Kidney (tissue), 14 donors: ENCODE results near the gene AEBP1. TPM values are rescaled to one million over a fixed set of nuclear protein-coding genes. Genes with fewer than 3 reads are reported as not detected.
A peak's percentile ranks its signal among the peaks of the same experiment; 100 is the strongest.

Experiments used
- DNase-seq, 5 donors: peaks; one replicate each; pipeline ENCODE4 v3.0.0-alpha.2; 2013 to 2020
- FAIRE-seq: peaks from 2 replicates; lab custom pipeline; 2012; peaks lifted over from hg19 to GRCh38; lab: Jason Lieb, UNC
- H3K27ac ChIP-seq, 2 donors: one replicate each; pipeline ENCODE4 v1.7.0; 2013; ENCODE audit warnings: low read depth in 2 of 2, low read length in 2 of 2, inconsistent platforms in 1 of 2
- H3K27me3 ChIP-seq: one replicate; pipeline ENCODE4 v1.7.1; 2013; ENCODE audit warnings: low read length, inconsistent platforms; ENCODE audit not compliant: control insufficient read depth, insufficient read depth
- H3K36me3 ChIP-seq, 3 donors: one replicate each; pipeline versions ENCODE4 v1.7.0 to v1.7.1; 2013; ENCODE audit warnings: low read length in 3 of 3, control low read depth in 1 of 3, inconsistent platforms in 1 of 3; ENCODE audit not compliant: insufficient read depth in 3 of 3, control insufficient read depth in 2 of 3
- H3K4me1 ChIP-seq, 3 donors: one replicate each; pipeline versions ENCODE4 v1.7.0 to v1.7.1; 2013; ENCODE audit warnings: low read length in 3 of 3, inconsistent platforms in 1 of 3, low read depth in 1 of 3; ENCODE audit not compliant: control insufficient read depth in 2 of 3, insufficient read depth in 2 of 3
- H3K4me3 ChIP-seq, 3 donors: one replicate each; pipeline versions ENCODE4 v1.7.0 to v1.8.1; 2013; ENCODE audit warnings: low read length in 3 of 3, control low read depth in 1 of 3, inconsistent platforms in 1 of 3
- H3K9ac ChIP-seq, 3 donors: one replicate each; pipeline versions ENCODE4 v1.7.0 to v1.7.1; 2013; ENCODE audit warnings: low read length in 3 of 3, control low read depth in 1 of 3, inconsistent platforms in 1 of 3
- H3K9me3 ChIP-seq, 3 donors: one replicate each; pipeline versions ENCODE4 v1.7.0 to v1.7.1; 2013; ENCODE audit warnings: low read length in 3 of 3, control low read depth in 1 of 3, inconsistent platforms in 1 of 3; ENCODE audit not compliant: control insufficient read depth in 2 of 3, insufficient read depth in 1 of 3
- intact Hi-C: fragments of 100-400 bp; cut with DNase I; formaldehyde crosslinking; loops from one replicate; pipeline ENCODE4 v1.11.1; 2022
- polyA plus RNA-seq: library from polyadenylated mRNA; stranded (reverse); fragments of 350-450 nt; fragmentation: Illumina TruSeq; extraction: RNeasy Lipid Tissue Mini Kit (QIAGEN cat#74804); gene quantifications from one replicate; pipeline ENCODE4 v1.2.3, GENCODE V29; 2014; ENCODE audit warnings: low read depth, low replicate concordance; ENCODE audit not compliant: insufficient read depth
- total RNA-seq: library from RNA; stranded (reverse); fragmentation: NEBNext Ultra II Directional; extraction: Animal tissue kit (Norgen Biotek cat#: 25700); gene quantifications from one replicate; pipeline ENCODE4 v1.2.1, GENCODE V29; 2021
- TF ChIP-seq, protein P1 (sequence below): IDR thresholded peaks from 3 replicates; pipeline ENCODE4 v1.5.1; 2012; ENCODE audit warnings: mild to moderate bottlenecking, moderate library complexity, borderline replicate concordance; ENCODE audit not compliant: insufficient read depth; ENCODE audit errors: extremely low read depth
- donor health status: control.
- donor health status: control.
- donor health status: control.
- donor health status: control.
- donor health status: control.
- donor health status: DM: yes; HTN: yes; CAD: no.
- donor health status: Normal renal cell carcinoma (clear cell type).

AEBP1 gene
- total and polyA plus RNA-seq, 2 donors from 2014 or later, result 89.4 to 164 TPM

- H3K27me3 ChIP-seq, result no peaks in the 10 kb centered on the region
- no peaks in the 10 kb centered on the region for H3K9me3 ChIP-seq
- FAIRE-seq (no peak), DNase-seq (peak in 2 of 5 donors; percentile 29 to 69)
- no peak overlapping the region for H3K9ac ChIP-seq
- no peak overlapping the region for H3K27ac ChIP-seq
- TF ChIP-seq, protein P1, sequence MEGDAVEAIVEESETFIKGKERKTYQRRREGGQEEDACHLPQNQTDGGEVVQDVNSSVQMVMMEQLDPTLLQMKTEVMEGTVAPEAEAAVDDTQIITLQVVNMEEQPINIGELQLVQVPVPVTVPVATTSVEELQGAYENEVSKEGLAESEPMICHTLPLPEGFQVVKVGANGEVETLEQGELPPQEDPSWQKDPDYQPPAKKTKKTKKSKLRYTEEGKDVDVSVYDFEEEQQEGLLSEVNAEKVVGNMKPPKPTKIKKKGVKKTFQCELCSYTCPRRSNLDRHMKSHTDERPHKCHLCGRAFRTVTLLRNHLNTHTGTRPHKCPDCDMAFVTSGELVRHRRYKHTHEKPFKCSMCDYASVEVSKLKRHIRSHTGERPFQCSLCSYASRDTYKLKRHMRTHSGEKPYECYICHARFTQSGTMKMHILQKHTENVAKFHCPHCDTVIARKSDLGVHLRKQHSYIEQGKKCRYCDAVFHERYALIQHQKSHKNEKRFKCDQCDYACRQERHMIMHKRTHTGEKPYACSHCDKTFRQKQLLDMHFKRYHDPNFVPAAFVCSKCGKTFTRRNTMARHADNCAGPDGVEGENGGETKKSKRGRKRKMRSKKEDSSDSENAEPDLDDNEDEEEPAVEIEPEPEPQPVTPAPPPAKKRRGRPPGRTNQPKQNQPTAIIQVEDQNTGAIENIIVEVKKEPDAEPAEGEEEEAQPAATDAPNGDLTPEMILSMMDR, result no peak
- no peak overlapping the region for H3K4me3 ChIP-seq
- no peaks in the 10 kb centered on the region for H3K4me1 ChIP-seq
- intact Hi-C loops, result no loop called here
- H3K36me3 ChIP-seq, result no peaks in the 10 kb centered on the region
Observed at GRCh38 chr7:44111761-44112160, 7.6 kb downstream of the AEBP1 start.

GRCh38 chr7:44112231-44112996 lies 8.3 kb downstream of the AEBP1 start:
- intact Hi-C loops, result no loop called here
- H3K4me1 ChIP-seq, result no peaks in the 10 kb centered on the region
- H3K9me3 ChIP-seq, result no peaks in the 10 kb centered on the region
- DNase-seq (peak in 1 of 5 donors; percentile 72), FAIRE-seq (no peak)
- no peaks in the 10 kb centered on the region for H3K27me3 ChIP-seq
- no peak overlapping the region for H3K27ac ChIP-seq
- no peak overlapping the region for H3K9ac ChIP-seq
- peaks cover 0 to under 1% (median 0%) of the 10 kb centered on the region in 3 donors for H3K36me3 ChIP-seq
- H3K4me3 ChIP-seq, result no peak overlapping the region
- TF ChIP-seq, protein P1, result no peak

DNA sequence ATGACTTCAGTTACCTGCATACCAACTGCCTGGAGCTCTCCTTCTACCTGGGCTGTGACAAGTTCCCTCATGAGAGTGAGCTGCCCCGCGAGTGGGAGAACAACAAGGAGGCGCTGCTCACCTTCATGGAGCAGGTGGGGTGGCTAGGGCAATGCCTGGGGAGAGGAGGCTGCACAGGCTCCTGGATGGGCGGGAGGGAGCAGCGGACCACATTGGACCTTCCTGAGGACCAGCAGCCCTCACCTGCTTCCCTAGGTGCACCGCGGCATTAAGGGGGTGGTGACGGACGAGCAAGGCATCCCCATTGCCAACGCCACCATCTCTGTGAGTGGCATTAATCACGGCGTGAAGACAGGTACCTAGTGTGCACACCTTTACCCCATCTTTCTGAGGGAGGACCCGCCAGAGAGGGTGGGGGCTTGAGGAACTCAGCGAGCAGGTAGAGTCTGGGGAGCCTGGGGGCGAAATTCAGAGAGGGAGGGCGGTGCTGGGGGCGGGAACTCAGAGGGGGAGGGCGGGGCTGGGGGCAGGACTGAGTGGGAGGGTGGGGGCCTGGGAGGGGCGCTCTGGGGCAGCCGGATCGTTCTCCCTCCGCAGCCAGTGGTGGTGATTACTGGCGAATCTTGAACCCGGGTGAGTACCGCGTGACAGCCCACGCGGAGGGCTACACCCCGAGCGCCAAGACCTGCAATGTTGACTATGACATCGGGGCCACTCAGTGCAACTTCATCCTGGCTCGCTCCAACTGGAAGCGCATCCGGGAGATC lies 9.0 kb downstream of the AEBP1 start:
- H3K9me3 ChIP-seq, result no peaks in the 10 kb centered on the region
- TF ChIP-seq, protein P1, result no peak
- DNase-seq (peak in 1 of 5 donors; percentile 62), FAIRE-seq (no peak)
- H3K4me1 ChIP-seq, result no peaks in the 10 kb centered on the region
- H3K27ac ChIP-seq, result no peak overlapping the region
- peaks cover 0 to 3% (median 0%) of the 10 kb centered on the region in 3 donors for H3K36me3 ChIP-seq
- H3K9ac ChIP-seq, result no peak overlapping the region
- no peaks in the 10 kb centered on the region for H3K27me3 ChIP-seq
- intact Hi-C loops, result no loop called here
- no peak overlapping the region for H3K4me3 ChIP-seq
